SK-MEL-5 (cell line): Measurements from ENCODE around the gene GNAQ. TPM values are rescaled to one million over a fixed set of nuclear protein-coding genes. Genes with fewer than 3 reads are reported as not detected.

Source experiments
- DNase-seq: peaks from one replicate; pipeline ENCODE4 v3.0.0-alpha.2; 2016; ENCODE audit warnings: low read depth, low spot score
- in situ Hi-C: cut with HindIII; loops from 2 replicates; pipeline ENCODE4 v1.10.0; 2016; ENCODE audit warnings: low sequenced_read_pairs, high pct_unique_total_duplicates, low pct_unique_long_range_greater_than_20kb
- total RNA-seq: library from RNA; depleted of rRNA; stranded (reverse); fragments of >200 nt; shearing (Covaris generic); gene quantifications from 2 replicates; pipeline ENCODE4 v1.2.3, GENCODE V29; 2014

Gene GNAQ
- total RNA-seq, 1 experiment from 2014 or later = 27.1 TPM

DNA sequence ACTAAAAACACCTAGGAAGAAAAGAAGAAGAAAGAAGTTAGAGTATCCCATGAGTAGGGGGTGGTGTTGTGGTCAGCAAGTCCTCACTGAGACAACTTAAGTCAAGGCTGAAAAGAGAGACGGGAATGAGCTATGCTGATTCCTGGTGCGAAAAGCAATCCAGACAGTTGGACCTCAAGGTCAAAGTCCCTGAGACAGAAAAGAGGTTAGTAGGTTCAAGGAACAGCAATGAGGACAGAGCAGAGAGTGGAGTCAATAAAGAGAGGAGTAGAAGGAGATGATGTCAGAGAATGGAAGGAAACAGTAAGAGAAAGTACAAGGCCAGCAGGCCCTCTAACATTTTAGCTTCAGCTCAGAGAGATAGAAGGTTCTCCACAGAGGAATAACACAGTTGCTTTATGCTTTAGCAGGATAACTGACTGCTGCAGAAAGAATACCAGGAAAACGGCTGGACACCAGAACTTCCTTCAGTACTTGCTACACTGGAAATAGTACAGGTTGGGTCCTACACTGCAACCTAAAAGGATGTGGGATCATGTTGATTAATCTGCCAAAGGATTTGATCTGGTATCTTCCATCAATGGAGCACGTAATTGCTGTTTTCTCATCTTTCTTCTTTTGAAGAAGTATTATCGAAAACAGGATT lies 43.6 kb downstream of the GNAQ start:
- in situ Hi-C loops = no loop called here
- DNase-seq = no peak

DNA sequence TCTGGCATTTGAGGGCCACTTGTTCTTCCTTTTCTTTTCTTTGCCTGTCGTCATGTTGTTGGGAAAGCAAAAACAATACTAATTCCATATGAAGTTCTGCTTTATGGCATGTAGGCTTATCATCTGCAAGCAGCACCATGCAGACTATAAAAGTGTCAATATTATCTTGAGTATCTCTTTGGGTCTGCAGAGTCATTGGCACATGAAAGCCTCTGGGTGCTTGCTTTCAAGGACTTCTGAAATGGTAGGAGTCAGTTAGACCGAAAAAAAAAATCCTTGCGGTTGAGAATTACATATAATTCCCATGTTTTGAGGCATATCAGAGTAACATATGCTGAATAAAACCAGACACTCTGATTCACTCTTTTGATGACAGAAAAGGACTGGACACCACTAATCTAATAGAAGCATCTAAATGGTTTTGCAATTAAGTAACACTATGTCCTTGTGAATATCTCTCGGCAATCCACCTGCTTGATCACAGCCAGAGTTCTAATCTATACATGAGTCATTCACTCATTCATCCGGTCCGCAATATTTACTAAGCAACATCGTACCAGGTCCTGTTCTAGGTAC lies 44.4 kb downstream of the GNAQ start:
- in situ Hi-C loops = no loop called here
- no peak for DNase-seq

DNA sequence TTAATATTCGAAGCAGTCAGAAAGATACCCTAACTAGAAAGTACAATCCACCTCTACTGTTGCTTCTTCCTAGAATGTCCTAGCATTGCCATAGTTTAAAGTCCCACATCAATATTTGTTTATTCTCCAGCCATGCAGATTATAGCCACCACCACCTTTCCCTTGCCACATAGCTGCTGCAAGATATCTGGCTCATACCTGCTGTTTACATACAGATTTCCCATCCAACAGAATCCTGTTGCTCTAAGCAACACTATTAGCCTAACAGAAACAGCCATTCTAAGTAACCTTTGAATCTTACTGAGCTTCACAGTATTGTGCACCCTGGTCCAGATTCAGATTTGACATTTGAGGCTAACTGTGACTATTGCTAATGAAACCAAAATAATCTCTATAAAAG lies 45.6 kb downstream of the GNAQ start:
- no peak for DNase-seq
- in situ Hi-C loops = no loop called here

DNA sequence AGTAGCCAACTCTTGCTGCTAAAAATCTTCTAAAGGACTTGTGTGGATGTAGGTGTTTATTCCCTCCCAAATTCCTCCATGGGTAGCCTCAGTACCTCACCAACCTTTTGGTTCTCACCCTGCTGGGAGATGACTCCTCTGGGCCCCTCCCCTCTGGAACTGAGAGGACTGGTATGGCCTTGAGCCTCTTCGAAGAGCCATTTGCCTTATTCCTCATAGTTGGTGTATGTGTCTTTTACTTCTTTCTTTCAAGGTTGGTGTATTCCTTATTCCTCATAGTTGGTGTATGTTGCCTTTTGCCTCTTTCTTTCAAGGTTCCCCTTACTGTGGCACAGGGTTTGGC lies 48.3 kb downstream of the GNAQ start:
- DNase-seq = no peak
- in situ Hi-C loops = no loop called here

DNA sequence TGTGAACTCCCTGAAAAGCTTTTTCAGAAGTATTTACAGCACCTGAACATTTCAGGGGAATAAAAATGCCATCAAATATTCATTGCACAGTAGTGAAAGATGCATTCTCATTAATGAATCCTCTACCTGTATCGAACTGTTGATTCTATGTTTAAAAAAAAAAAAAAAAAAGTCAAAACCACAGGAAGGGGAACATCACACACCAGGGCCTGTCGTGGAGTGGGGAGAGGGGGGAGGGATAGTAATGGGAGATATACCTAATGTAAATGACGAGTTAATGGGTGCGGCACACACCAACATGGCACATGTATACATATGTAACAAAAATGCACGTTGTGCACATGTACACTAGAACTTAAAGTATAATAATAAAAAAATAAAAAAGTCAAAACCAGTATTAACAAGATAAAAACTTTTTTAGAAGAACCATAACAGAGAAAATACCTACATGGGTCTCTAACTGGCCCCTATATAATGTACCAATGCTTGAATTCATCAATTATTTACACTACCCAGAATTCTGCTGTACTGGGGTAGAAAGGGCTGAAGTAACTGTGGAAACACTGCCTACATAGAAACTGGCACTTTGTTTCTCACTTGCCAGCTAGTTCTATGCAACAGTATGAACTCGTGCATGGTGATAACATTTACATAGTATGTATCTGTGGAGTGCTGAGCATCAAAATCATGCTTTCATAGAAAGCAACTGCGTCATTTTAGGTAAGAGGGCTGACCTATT lies 48.9 kb downstream of the GNAQ start:
- in situ Hi-C loops = no loop called here
- no peak for DNase-seq

DNA sequence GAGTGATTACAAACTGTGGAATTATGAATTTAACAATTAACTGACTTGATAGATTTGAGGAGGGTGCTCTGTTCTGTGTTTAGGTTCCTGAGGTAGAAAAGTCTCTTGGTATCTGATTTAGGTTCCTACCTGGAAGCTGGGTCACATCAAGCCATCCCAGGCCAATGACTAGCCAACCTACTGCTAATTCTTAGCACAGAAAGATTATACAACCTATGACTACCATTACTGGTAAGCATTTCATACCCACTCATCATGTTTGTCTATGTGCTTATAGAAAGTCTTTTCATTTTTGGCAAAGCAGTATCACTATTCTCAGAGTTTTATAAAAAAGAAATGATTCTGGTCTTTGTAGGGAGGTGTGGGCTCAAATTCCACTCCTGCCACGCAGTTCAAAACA lies 49.7 kb downstream of the GNAQ start:
- no peak for DNase-seq
- in situ Hi-C loops = no loop called here

DNA sequence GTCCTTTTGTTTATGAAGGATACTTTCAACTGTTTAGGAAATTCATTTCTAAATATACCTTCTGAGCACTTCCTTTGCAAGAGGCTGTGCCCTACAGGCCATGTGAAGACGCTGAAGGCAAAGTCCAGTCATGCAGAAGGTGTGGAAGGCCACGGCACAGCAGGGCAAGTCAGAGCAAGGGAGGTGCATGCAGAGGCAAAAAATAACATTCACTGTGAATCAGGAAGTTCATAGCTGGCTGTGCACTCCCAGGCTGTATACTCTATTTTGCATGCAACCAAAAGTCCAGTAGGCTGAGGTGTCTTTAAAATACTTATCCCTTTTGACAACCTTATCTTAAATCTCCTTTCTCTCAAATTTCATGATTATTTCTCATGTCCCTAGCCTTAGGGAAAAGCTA lies 50.3 kb downstream of the GNAQ start:
- in situ Hi-C loops = no loop called here
- peak; percentile 40 for DNase-seq

DNA sequence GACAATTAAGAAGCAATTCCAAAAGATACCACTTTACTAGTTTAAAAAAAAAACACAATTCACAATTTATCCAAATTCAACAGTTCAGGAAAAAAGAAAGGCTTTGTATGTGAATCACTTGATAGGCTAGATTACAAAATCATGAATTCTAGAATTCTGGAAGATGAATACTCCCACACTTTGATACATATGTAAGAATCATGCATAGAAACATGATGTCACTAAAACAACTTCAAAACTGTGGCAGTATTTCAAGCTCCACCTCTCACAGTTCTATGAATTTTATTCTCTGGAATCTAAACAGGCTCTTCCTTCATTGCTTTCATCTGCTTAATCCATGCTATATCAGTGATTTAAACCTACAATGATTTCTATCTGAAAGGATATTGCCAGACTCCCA lies 51.0 kb downstream of the GNAQ start:
- DNase-seq = peak; percentile 29
- in situ Hi-C loops = no loop called here

DNA sequence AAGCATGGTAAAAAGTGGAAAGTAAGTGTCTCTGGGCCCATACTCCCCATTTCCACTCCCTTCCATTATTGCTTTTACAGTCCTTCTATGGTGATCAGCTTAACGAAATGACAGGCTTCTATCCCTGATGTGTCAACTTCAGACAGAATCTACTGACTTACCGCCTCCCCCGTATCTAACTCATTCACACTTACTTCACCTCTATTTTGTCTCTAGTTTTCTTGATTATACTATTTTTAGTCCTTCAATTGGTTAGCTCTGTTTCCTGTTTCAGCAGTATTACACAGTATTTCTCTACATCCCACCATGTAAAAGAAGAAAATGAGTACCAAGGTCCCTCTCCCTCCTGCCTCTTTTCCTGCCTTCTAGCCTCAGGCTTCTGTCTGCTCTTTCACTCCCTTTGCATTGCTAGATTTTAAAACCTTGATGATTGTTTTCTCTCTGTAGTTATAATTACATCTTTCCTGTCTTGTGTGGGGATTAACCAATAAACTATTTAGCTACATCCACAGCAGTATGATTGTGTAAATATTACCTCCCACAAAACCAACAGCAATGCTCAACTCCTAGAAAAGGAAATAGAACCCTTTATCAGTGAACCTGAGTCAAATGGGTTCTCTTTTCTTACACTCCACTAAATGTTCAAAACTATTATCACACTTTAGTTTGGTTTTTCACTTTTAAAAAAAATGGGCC lies 53.4 kb downstream of the GNAQ start:
- in situ Hi-C loops = no loop called here
- DNase-seq = no peak

DNA sequence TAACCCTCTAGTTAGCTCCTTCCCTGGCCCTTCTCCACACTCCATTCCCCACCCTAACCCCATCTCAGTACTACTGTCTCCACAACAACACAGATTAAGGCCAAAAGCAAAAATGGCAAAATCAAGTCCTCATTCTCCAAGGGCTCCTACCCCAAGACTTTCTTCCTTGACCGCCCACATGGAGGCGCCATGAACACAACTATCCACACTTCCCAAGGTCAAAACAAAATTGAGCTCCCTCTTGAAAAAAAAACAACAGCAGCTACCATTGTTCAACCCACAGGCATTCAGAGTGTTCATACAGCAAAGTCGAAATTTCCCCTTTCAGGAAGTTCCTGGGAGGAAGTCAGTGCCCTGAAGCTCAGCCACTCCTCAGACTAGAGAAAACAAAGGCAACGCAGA lies 54.4 kb downstream of the GNAQ start:
- in situ Hi-C loops = no loop called here
- DNase-seq = peak; percentile 96

DNA sequence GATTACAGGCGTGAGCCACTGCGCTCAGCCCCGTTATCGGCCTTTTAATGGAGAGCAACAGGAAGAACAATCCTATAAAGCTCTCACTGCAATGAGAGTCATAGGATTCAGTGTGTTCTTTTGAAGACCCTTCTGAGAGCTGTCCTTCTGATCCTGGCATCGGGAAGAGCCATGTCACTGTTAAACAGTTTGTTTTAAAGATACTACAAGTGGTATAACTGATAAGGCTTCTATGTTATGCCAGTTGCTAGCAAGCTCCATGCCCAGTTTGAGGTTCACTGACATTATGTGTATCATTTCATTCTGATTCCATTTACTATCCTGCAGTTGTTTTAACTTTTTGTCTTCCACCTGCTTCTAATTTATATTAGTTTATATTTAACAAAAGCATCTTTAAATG lies 55.8 kb downstream of the GNAQ start:
- DNase-seq = no peak
- in situ Hi-C loops = no loop called here

DNA sequence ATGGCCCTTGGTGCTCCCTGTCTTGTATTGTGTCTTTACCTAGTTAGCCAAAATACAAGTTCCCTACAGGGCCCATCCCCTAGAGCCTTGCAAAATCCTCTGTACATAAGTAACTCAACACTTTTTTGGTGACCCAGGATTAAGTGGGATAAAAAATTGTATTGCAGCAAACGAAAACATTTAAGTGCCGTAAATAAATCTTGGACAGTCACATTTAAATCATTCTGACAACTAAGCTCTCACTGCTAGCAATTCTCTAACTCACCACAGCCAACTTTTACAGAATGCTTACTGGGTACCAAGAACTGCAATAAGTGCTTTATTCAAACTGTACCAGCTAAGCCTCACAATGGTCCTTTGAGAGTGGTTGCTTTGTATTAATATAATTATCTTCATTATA lies 56.6 kb downstream of the GNAQ start:
- in situ Hi-C loops = no loop called here

DNA sequence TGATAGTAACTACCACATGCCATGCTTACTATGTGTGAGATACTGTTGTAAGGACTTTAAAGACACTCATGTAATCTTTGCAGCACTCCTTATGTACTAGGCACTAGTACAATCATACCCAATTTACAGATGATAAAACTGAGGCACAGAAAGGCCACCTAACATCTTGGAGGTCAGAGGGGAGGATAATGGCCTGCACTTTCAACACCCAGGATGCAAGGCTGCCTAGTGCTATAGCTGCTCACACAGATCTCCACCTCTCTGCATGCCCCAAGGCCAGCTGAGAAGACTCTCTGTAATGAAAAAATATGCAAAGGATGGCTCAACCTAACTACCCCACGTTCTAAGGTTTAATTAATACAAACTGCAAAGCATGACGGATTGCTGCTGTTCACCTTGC lies 57.2 kb downstream of the GNAQ start:
- DNase-seq = no peak
- in situ Hi-C loops = no loop called here

More for the DNA sequence above, 56.6 kb downstream of the GNAQ start:
- DNase-seq = peak; percentile 29

DNA sequence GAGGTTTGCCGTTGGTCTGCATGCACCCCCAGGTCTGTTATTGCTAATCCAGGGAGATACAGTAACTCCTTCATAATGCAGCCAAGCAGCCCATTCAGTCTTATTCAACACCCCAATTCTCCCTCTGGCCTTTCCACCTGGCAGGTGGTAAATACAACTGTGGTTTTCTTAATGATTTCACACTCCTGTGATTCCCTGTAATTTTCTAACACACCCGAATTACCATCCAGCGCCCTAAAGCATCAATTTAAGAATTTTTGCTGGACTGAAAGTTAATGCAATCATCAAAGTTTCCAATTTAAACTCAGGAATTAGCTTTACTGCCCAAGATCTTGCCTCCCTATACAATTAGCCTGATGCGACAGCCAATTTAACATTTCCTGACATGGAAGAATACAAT lies 62.5 kb downstream of the GNAQ start:
- DNase-seq = no peak
- in situ Hi-C loops = no loop called here

DNA sequence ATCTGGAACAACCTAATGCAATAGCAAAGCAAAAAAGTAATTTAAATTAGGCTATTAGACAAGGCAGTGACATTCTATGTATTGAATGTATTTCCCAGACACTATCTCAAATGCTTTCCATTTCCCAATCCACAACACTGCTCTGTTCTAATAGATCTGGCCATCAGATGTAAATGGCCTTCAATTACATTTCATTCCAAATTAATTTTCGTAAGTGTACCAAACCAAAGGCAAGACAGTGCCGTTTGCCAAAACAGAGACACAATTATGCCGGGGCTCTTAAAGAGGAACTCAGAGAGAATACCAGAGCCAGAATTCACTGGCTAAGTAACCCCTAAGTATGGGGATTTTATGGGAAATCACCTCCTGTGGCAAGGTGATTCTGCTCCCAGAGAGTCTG lies 63.1 kb downstream of the GNAQ start:
- in situ Hi-C loops = no loop called here
- no peak for DNase-seq

DNA sequence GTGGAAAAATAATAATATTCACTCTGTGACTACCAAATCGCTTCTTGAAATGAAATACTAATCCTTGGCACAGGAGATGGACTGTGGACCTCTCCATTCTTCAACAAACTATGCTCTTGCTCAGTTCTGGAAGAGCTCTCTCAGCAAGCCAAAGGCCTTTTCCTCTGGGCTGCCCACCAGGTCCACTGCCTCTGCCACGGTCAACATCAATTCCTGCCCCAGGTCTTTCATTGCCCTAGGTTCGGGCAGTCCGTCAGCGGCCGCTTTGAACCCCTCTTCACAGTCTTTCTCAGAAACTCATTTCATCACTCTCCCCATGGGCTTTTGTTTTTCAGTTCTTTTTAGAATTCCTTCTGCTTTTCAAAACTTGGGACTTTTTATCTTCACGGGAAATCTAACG lies 64.9 kb downstream of the GNAQ start:
- DNase-seq = no peak
- in situ Hi-C loops = no loop called here

DNA sequence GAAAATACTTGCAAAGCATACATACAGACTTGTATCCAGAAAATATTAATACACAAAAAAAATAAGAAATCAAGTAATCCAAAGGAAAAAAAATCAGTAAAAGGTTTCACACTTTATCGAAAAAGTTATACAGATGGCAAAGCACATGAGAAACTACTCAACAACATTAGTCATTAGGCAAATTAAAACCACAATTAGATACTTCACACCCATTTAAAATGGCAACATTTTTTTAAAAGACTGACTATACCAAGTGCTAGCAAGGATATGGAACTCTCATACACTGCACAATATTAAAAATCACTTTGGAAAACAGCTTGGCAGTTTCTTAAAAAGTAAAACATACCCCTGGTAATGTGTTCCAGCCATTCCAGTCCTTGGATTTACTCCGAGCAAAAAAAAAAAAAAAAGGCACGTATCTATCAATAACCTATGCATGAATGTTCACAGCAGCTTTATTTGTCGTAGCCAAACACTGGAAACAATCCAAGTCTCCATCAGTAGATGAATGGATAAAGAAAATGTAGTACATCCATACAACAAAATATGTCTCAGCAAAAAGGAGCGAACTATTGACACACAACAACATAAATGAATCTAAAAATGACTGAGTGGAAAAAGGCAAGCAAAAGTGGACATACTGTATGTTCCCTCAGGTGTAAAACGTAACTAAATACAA lies 66.0 kb downstream of the GNAQ start:
- DNase-seq = no peak
- in situ Hi-C loops = no loop called here

DNA sequence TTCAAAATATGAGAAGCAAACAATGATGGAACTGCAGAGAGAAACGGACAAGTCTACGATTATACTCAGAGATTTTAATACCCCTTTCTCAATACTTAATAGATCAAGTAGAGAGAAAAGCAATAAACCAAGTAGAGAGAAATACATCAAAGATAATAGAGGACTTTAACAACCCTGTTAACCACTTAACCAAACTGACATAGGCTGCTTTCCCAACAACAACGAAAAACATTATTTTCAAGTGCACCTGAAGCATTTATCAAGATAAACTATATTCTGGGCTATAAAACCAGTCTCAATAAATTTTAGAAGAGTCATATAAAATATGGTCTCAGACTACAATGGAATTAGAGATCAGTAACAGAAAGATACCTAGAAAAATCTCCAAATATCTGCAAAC lies 67.4 kb downstream of the GNAQ start:
- in situ Hi-C loops = no loop called here
- DNase-seq = no peak
